GM18505 (cell line): ENCODE data around the gene RNU5B-1.
"Not testable (repeated sequence)": the region's sequence is repeated elsewhere in the genome, so short reads cannot be mapped to it uniquely, and the experiment has no call there.

Experiments used
- ATAC-seq: cut with Tn5 transposase; IDR thresholded peaks from one replicate; pipeline ENCODE4 v1.9.1; 2021; ENCODE audit not compliant: unreplicated experiment
- POLR2A ChIP-seq: IDR thresholded peaks from 4 replicates; pipeline ENCODE4 v1.6.1; 2011; ENCODE audit warnings: borderline replicate concordance; ENCODE audit not compliant: insufficient read depth, insufficient read length; ENCODE audit errors: extremely low read depth

The RNU5B-1 gene

DNA sequence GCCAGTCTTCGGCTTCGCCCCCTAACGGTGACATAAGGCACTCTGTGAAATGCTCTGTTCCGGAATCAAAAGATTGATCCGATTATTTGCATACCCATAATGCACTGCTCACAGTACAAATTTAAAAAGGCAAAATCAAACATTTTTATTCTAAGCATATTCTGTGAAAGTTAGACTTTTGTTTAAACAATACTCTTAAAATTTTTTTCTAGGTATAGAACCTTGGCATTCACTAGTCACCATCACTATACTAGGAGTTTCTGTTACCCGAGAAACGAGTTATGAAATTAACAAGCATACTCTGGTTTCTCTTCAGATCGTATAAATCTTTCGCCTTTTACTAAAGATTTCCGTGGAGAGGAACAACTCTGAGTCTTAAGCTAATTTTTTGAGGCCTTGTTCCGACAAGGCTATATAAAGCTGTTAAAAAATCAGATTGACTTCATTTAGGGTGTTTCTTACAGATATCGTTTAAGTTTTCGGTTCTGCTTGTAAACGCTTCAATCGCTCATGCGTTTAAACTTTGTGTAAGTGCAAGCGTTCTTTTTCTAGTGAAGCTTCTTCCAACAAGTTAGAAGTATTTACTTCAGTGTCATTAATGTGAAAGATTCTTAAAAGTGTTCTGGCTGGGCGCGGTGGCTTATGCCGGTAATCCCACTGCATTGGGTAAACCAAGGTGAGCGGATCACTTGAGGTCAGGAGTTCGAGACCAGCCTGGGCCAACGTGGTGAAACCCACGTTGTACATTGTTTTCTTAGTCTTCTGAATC lies at the start of gene RNU5B-1:
Gene RNU5B-1 (plus strand): TSS at position 297 of the 769 bp plus-strand sequence.
- peak; percentile 58 for ATAC-seq
- peak; percentile 99 for TF ChIP-seq POLR2A

DNA sequence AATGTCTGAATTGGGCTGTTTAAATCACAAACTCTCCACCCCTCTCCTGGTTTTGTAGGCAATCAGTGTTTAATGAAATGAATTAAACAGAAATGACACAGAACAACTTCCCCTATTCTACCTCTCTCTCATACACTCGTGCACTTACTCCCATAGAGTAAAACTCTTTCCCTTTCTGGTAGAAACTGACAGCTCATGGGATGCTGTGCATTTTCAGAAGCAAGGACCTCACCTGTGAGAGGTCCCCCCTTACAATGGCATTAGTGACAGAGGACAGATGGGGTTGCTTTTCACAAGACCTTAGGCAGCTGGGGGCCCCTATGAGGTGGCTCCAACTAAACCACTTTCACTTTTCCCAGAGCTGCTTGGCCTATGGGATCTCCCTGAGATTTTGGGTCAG lies 49.7 kb upstream of the RNU5B-1 start:
- TF ChIP-seq POLR2A: no peak
- ATAC-seq: no peak

- no peak for TF ChIP-seq POLR2A
- ATAC-seq: no peak
These were observed 48.9 kb upstream of the RNU5B-1 start for GRCh38 chr15:65255486-65256140.

DNA sequence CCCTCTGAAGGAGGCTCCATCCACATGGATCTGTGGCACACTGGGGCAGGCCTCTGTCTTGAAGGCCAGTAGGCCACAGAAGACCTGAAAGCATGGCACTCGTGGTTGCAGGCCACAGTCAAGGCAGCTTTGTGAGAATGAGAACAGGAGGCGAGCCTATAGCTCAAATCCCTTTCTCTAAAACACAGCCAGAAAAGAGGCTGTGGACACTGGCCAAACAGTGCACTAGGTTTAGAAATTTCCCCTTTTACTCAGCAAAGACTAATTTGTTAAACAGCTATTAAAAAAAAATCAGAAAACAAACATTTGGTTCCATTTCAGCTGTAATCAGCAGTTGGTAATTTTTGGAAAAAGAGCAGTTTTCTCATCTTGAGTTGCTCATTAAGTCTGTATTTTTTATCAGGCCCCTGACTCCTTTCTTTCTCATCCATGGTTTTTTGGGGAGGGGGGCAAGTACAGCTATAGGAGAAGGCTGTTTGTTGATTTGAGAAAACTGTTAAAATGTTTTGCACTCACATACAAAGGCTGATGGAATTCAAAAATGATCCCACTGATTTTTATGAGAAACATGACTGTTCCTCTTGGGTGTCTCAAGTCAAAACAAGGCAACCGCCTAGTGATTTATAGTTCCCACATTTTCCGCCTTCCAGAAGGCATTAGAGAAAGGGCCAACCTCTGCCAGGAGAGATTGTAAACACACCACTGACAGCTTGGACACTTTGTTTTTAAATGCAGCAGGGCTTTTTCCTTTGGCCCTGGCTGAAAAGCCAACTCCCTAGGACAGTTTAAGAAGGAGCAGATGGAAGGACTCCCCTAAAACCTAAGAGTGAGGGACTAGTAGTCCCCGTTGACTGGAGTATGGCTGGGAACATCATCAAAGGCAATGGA lies 45.9 kb upstream of the RNU5B-1 start:
- no peak for ATAC-seq
- no peak for TF ChIP-seq POLR2A

- ATAC-seq: no peak
- TF ChIP-seq POLR2A: no peak
These were observed 45.1 kb upstream of the RNU5B-1 start for GRCh38 chr15:65259367-65259797.

- no peak for TF ChIP-seq POLR2A
- no peak for ATAC-seq
These were observed 43.5 kb upstream of the RNU5B-1 start for GRCh38 chr15:65260968-65261367.

GRCh38 chr15:65263313-65263712 lies 41.2 kb upstream of the RNU5B-1 start:
- no peak for ATAC-seq
- TF ChIP-seq POLR2A: no peak

- ATAC-seq: no peak
- no peak for TF ChIP-seq POLR2A
These were observed 39.5 kb upstream of the RNU5B-1 start for GRCh38 chr15:65264863-65265430.

DNA sequence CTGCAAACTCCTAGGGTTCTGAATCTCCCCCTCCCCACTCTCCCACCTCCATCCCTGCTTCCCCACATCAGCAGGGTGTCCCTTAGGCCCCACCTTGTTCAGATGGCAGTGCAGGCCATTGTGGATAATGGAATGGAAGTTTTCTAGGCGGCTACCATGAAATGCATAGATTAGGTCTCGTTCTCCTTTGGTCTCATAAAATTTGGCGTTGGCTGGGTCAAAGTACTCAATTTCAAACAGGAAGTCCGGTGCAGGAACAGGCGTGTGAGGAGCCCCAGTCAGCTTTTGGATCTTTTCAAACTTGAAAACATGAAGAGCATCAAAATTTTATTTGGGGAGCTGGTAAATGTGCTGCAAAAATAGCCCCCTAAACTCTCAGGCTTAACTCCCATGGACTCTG lies 38.0 kb upstream of the RNU5B-1 start:
- no peak for TF ChIP-seq POLR2A
- ATAC-seq: no peak

DNA sequence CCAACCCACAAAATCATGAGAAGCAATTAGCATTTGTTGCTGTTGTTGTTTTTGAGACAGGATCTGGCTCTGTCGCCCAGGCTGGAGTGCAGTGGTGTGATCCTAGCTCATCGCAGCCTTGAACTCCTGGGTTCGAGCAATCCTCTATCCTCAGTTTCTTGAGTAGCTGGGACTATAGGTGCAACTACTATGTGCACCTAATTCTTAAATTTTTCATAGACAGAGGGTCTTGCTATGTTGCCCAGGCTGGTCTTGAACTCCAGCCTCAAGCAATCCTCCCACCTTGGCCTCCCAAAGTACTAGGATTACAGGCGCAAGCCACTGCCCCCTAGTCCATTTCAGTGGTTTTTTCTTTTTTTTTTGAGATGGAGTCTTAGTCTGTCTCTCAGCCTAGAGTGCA lies 36.1 kb upstream of the RNU5B-1 start:
- ATAC-seq: no peak

GRCh38 chr15:65270811-65271545 lies 33.5 kb upstream of the RNU5B-1 start:
- ATAC-seq: not testable (repeated sequence)

More for the DNA sequence above, 36.1 kb upstream of the RNU5B-1 start:
- no peak for TF ChIP-seq POLR2A

DNA sequence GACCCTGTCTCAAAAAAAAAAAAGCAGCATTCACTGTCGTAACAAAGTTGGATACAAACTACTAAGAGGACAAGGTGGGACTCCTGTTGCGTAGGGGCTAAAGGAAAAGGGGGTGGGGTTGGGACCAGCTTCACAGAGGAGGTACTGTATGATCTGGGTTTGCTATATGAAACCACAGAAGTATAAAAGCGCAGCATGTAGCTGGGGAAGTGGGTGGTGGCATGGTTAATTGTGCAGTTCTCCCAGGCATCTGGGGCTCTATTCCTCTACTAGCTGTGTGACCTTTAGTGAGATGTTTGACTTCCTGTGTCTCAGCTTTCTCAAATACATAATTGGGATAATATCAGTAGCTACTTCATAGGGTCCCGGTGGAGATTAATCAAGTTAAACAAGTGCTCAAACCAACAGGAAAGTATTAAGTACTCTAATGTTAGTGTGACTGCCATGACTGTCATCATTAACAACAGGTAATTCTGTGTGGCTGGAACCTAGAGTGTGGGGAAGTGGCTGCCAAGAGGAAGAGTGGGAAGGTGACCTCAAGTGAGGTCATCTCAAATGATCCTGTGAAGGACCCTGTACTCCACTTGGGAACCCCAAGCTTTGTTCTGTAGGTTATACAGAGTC lies 29.3 kb upstream of the RNU5B-1 start:
- TF ChIP-seq POLR2A: no peak
- ATAC-seq: no peak
